ENCODE measurements around the gene IRX2. TPM values are rescaled to one million over a fixed set of nuclear protein-coding genes. Genes with fewer than 3 reads are reported as not detected.

The IRX2 gene
- polyA plus RNA-seq, 1 donor from 2014 or later, result 0.95 TPM

DNA sequence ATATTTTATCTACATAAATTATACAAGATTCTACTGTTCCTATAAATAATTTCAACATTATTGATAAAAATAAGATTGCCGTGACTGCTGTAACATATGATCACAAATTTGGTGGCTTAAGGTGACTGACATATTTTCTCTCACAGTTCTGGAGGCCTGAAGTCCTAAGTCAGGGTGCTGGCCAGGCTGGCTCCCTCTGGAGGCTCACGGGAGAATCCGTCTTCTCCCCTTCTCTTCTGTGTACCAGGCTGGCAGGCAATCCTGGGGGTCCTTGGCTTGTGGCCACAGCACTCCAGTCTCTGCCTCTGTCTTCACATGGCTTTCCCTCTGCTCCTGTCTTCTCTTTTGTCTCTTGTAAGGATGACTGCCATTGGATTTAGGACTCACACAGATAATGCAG is 31.7 kb upstream of the IRX2 start:
- TF ChIP-seq, protein P1, sequence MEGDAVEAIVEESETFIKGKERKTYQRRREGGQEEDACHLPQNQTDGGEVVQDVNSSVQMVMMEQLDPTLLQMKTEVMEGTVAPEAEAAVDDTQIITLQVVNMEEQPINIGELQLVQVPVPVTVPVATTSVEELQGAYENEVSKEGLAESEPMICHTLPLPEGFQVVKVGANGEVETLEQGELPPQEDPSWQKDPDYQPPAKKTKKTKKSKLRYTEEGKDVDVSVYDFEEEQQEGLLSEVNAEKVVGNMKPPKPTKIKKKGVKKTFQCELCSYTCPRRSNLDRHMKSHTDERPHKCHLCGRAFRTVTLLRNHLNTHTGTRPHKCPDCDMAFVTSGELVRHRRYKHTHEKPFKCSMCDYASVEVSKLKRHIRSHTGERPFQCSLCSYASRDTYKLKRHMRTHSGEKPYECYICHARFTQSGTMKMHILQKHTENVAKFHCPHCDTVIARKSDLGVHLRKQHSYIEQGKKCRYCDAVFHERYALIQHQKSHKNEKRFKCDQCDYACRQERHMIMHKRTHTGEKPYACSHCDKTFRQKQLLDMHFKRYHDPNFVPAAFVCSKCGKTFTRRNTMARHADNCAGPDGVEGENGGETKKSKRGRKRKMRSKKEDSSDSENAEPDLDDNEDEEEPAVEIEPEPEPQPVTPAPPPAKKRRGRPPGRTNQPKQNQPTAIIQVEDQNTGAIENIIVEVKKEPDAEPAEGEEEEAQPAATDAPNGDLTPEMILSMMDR (IDR thresholded peaks at IDR 0.05; ENCODE audit: poor library complexity, severe bottlenecking), result no peak
- Histone ChIP-seq H2AFZ (ENCODE audit: low read depth, low read length) (no peak overlapping the region), H3K9ac (ENCODE audit: low read length) (no peak overlapping the region)

DNA sequence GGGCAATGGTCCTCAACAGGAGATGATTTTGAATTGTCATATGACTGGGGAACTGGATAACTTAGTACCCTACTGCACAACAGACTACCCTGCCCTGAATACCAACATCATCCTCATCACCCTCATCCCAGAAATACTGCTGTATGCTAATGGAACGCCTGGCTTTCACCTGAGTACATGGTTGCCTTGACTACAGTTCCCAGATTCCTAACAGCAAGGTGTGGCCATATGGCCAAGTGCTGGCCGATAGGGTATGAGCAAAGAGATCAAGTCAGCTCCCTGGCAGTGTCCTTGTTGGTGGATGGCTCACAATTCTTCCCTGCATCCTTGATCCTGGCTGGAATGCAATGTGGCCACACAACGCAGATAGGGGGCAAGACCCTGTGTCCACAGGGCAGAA is 31.2 kb upstream of the IRX2 start:
- no peak overlapping the region for H2AFZ ChIP-seq (ENCODE audit: low read depth, low read length)
- H3K9me2 ChIP-seq (ENCODE audit: insufficient read depth, low read length), result no peaks in the 10 kb centered on the region
- H3F3A ChIP-seq (ENCODE audit: insufficient read depth, low read length, poor library complexity, severe bottlenecking), result no peaks in the 10 kb centered on the region
- H4K20me1 ChIP-seq (ENCODE audit: insufficient read depth), result no peaks in the 10 kb centered on the region
- H3K9me3 ChIP-seq (ENCODE audit: low read length), result no peaks in the 10 kb centered on the region
- TF ChIP-seq RAD21 (conservative IDR thresholded peaks at IDR 0.05) (no peak), TAF1 (IDR thresholded peaks at IDR 0.05; ENCODE audit: low read depth) (no peak)
- no peak overlapping the region for H3K4me3 ChIP-seq (ENCODE audit: low read length)
- no peak overlapping the region for H3K27ac ChIP-seq (ENCODE audit: low read length)
- H3K79me2 ChIP-seq (replicated peaks; ENCODE audit: insufficient read depth, low read length), result no peaks in the 10 kb centered on the region
- no peaks in the 10 kb centered on the region for H3K36me3 ChIP-seq (ENCODE audit: insufficient read depth, low read length)
- H3K27me3 ChIP-seq (ENCODE audit: insufficient read depth, low read depth, low read length), result no peaks in the 10 kb centered on the region
- no peak overlapping the region for H3K4me2 ChIP-seq (ENCODE audit: low read length)
- H3K9ac ChIP-seq (ENCODE audit: low read length), result no peak overlapping the region

More for the DNA sequence above, 31.7 kb upstream of the IRX2 start:
- no peaks in the 10 kb centered on the region for H4K20me1 ChIP-seq (ENCODE audit: insufficient read depth)
- no peak overlapping the region for H3K27ac ChIP-seq (ENCODE audit: low read length)
- H3K4me3 ChIP-seq (ENCODE audit: low read length), result no peak overlapping the region
- H3K36me3 ChIP-seq (ENCODE audit: insufficient read depth, low read length), result no peaks in the 10 kb centered on the region
- H3K9me3 ChIP-seq (ENCODE audit: low read length), result no peaks in the 10 kb centered on the region
- H3K27me3 ChIP-seq (ENCODE audit: insufficient read depth, low read depth, low read length), result no peaks in the 10 kb centered on the region
- H3K9me2 ChIP-seq (ENCODE audit: insufficient read depth, low read length), result no peaks in the 10 kb centered on the region
- no peaks in the 10 kb centered on the region for H3K79me2 ChIP-seq (replicated peaks; ENCODE audit: insufficient read depth, low read length)
- no peak overlapping the region for H3K4me2 ChIP-seq (ENCODE audit: low read length)
- no peaks in the 10 kb centered on the region for H3F3A ChIP-seq (ENCODE audit: insufficient read depth, low read length, poor library complexity, severe bottlenecking)

DNA sequence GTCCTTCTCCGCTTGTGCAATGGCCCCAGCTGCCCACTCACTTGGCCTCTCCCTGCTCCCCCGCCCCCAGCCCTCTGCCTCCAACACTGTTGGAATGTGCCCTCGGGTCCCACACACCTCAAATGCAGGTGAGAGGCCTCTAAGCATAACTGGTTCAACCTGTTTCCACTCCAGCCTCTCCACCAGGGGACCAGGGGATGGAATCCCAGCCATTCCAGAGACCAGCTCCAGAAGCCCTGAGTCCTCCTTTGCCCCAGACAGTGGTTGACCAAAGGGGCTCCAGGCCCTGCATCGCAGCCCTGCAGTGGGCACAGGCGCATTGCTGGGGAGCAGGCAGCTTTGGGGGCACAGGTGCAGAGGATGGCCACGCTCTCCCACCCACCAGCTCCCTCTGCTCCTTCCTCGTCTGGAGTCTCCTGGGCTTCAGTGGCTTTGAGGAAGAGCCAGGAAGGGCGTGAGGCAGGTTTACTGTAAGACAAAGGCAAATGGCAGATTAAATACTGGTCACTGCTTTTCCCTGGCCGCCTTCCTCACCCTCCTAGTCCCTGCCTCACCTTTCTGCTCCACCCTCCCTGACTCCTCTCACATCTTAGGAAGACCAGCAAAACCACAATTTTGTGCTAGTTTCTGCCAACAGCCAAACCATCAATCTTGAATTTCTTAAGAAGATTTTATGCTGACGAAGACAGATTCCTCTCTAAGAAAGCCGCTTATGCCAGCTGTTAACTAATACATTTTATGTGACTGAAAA is 29.1 kb upstream of the IRX2 start:
- Histone ChIP-seq H3K9me3 (ENCODE audit: low read length) (no peaks in the 10 kb centered on the region), H3K27ac (ENCODE audit: low read length) (no peak overlapping the region), H3K27me3 (ENCODE audit: insufficient read depth, low read depth, low read length) (no peaks in the 10 kb centered on the region), H2AFZ (ENCODE audit: low read depth, low read length) (no peak overlapping the region), H3K9me2 (ENCODE audit: insufficient read depth, low read length) (no peaks in the 10 kb centered on the region), H3K9ac (ENCODE audit: low read length) (no peak overlapping the region), H3K4me3 (ENCODE audit: low read length) (no peak overlapping the region), H3K79me2 (replicated peaks; ENCODE audit: insufficient read depth, low read length) (no peaks in the 10 kb centered on the region), H4K20me1 (ENCODE audit: insufficient read depth) (no peaks in the 10 kb centered on the region), H3K4me2 (ENCODE audit: low read length) (no peak overlapping the region), H3K36me3 (ENCODE audit: insufficient read depth, low read length) (no peaks in the 10 kb centered on the region), H3F3A (ENCODE audit: insufficient read depth, low read length, poor library complexity, severe bottlenecking) (no peaks in the 10 kb centered on the region)
- TF ChIP-seq EP300 (conservative IDR thresholded peaks at IDR 0.05; ENCODE audit: poor library complexity, severe bottlenecking) (no peak), RAD21 (conservative IDR thresholded peaks at IDR 0.05) (no peak), EZH2 (IDR thresholded peaks at IDR 0.05; ENCODE audit: borderline replicate concordance, insufficient read depth, low read length, poor library complexity, severe bottlenecking) (no peak), TAF1 (IDR thresholded peaks at IDR 0.05; ENCODE audit: low read depth) (no peak), SMC3 (conservative IDR thresholded peaks at IDR 0.05; ENCODE audit: poor library complexity) (no peak), POLR2AphosphoS5 (IDR thresholded peaks at IDR 0.05) (no peak), MXI1 (conservative IDR thresholded peaks at IDR 0.05; ENCODE audit: poor library complexity, severe bottlenecking) (no peak)
- TF ChIP-seq, protein P2, sequence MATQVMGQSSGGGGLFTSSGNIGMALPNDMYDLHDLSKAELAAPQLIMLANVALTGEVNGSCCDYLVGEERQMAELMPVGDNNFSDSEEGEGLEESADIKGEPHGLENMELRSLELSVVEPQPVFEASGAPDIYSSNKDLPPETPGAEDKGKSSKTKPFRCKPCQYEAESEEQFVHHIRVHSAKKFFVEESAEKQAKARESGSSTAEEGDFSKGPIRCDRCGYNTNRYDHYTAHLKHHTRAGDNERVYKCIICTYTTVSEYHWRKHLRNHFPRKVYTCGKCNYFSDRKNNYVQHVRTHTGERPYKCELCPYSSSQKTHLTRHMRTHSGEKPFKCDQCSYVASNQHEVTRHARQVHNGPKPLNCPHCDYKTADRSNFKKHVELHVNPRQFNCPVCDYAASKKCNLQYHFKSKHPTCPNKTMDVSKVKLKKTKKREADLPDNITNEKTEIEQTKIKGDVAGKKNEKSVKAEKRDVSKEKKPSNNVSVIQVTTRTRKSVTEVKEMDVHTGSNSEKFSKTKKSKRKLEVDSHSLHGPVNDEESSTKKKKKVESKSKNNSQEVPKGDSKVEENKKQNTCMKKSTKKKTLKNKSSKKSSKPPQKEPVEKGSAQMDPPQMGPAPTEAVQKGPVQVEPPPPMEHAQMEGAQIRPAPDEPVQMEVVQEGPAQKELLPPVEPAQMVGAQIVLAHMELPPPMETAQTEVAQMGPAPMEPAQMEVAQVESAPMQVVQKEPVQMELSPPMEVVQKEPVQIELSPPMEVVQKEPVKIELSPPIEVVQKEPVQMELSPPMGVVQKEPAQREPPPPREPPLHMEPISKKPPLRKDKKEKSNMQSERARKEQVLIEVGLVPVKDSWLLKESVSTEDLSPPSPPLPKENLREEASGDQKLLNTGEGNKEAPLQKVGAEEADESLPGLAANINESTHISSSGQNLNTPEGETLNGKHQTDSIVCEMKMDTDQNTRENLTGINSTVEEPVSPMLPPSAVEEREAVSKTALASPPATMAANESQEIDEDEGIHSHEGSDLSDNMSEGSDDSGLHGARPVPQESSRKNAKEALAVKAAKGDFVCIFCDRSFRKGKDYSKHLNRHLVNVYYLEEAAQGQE (IDR thresholded peaks at IDR 0.05; ENCODE audit: borderline replicate concordance), result no peak
- TF ChIP-seq, protein P1 (IDR thresholded peaks at IDR 0.05; ENCODE audit: poor library complexity, severe bottlenecking), result no peak

Measured in neural cell (in vitro differentiated cells).